Stimulated activated CD8-positive, alpha-beta memory T cell treated with anti-CD3 and anti-CD28 coated beads, Interleukin-7, amount 100 ng/mL, for 24 hours (primary cell): ENCODE measurements around the gene SRP68.

Experiments used
- DNase-seq: peaks from one replicate; pipeline ENCODE4 v3.0.0-alpha.2; 2020; ENCODE audit warnings: low read depth

Gene SRP68

GRCh38 chr17:76072148-76072858 is at the start of gene SRP68:
Gene SRP68, minus strand, starts transcription at chr17:76072517. Its CDS starts 26 bp downstream, at chr17:76072491.
- DNase-seq, result peak; percentile 69

- no peak for DNase-seq
Observed at GRCh38 chr17:76121932-76122430, 49.7 kb upstream of the SRP68 start.

GRCh38 chr17:76120658-76121008 is 48.3 kb upstream of the SRP68 start:
- DNase-seq, result no peak

- no peak for DNase-seq
Observed at GRCh38 chr17:76119409-76120371, 47.4 kb upstream of the SRP68 start.

- DNase-seq, result no peak
Observed at GRCh38 chr17:76115138-76115754, 42.9 kb upstream of the SRP68 start.

GRCh38 chr17:76111956-76112355 is 39.6 kb upstream of the SRP68 start:
- DNase-seq, result no peak

GRCh38 chr17:76107509-76107908 is 35.2 kb upstream of the SRP68 start:
- DNase-seq, result no peak

- DNase-seq, result no peak
Observed at GRCh38 chr17:76106703-76107102, 34.4 kb upstream of the SRP68 start.

GRCh38 chr17:76104896-76105231 is 32.5 kb upstream of the SRP68 start:
- no peak for DNase-seq

- no peak for DNase-seq
Observed at GRCh38 chr17:76104140-76104895, 32.0 kb upstream of the SRP68 start.

GRCh38 chr17:76103274-76104139 is 31.2 kb upstream of the SRP68 start, which contains the start of gene EXOC7:
Gene EXOC7, minus strand, starts transcription at chr17:76103787. Its CDS starts 95 bp downstream, at chr17:76103692.
- DNase-seq, result peak; percentile 91

- no peak for DNase-seq
Observed at GRCh38 chr17:76102944-76103273, 30.6 kb upstream of the SRP68 start.

- no peak for DNase-seq
Observed at GRCh38 chr17:76097716-76098295, 25.5 kb upstream of the SRP68 start.

- DNase-seq, result no peak
Observed at GRCh38 chr17:76095943-76096342, 23.6 kb upstream of the SRP68 start.

GRCh38 chr17:76094046-76094445 is 21.7 kb upstream of the SRP68 start:
- DNase-seq, result no peak

- no peak for DNase-seq
Observed at GRCh38 chr17:76092526-76093413, 20.5 kb upstream of the SRP68 start.

GRCh38 chr17:76091526-76092286 is 19.4 kb upstream of the SRP68 start:
- no peak for DNase-seq

GRCh38 chr17:76090517-76091129 is 18.3 kb upstream of the SRP68 start:
- DNase-seq, result no peak
